Right lobe of liver (tissue), 6 donors: ENCODE measurements around the gene KIF13A. TPM values are rescaled to one million over a fixed set of nuclear protein-coding genes. Genes with fewer than 3 reads are reported as not detected.
"Not testable (repeated sequence)": the region's sequence is repeated elsewhere in the genome, so short reads cannot be mapped to it uniquely, and the experiment has no call there.

Experiments used
- ATAC-seq, 4 donors: fragments of 200-7000 bp; cut with Tn5 transposase; one replicate each; pipeline ENCODE4 v1.9.1; 2020; ENCODE audit warnings: mild to moderate bottlenecking in 4 of 4, moderate library complexity in 4 of 4
- DNase-seq, 3 donors: peaks; one replicate each; pipeline ENCODE4 v3.0.0-alpha.2; 2020
- H3K27ac ChIP-seq, 3 donors: fragments of 200-600 bp; one replicate each; pipeline ENCODE4 v1.8.0; 2022
- H3K27me3 ChIP-seq, 2 donors: fragments of 200-600 bp; one replicate each; pipeline ENCODE4 v1.8.0; 2022
- H3K36me3 ChIP-seq, 4 donors: fragments of 200-600 bp; sonication (generic) in 1 of 4; one replicate each; pipeline versions ENCODE4 v1.5.1 to v1.8.0; 2017 to 2022; ENCODE audit warnings: control low read depth in 1 of 4
- H3K4me1 ChIP-seq, 4 donors: fragments of 200-600 bp; sonication (generic) in 1 of 4; one replicate each; pipeline versions ENCODE4 v1.5.1 to v1.8.0; 2017 to 2022; ENCODE audit warnings: control low read depth in 1 of 4
- H3K4me3 ChIP-seq, 3 donors: fragments of 200-600 bp; one replicate each; pipeline ENCODE4 v1.8.0; 2022
- H3K9me3 ChIP-seq, 4 donors: fragments of 200-600 bp; sonication (generic) in 1 of 4; one replicate each; pipeline versions ENCODE4 v1.5.1 to v1.8.0; 2017 to 2022; ENCODE audit warnings: control low read depth in 1 of 4
- CTCF ChIP-seq, 4 donors: fragments of 200-600 bp in 3 of 4; fragments of 450-650 bp in 1 of 4; IDR thresholded peaks; one replicate each; pipeline versions ENCODE4 v1.5.1 to v1.8.0; 2016 to 2022; ENCODE audit warnings: antibody characterized with exemption in 4 of 4, mild to moderate bottlenecking in 2 of 4
- POLR2A ChIP-seq: fragments of 450-650 bp; IDR thresholded peaks from one replicate; pipeline ENCODE4 v1.6.1; 2017; ENCODE audit warnings: antibody characterized with exemption, mild to moderate bottlenecking
- WGBS: methylation state at CpG from one replicate; pipeline ENCODE4 v1.1.6; 2018; ENCODE audit warnings: low coverage, low lambda C conversion rate; ENCODE audit not compliant: insufficient coverage; ENCODE audit errors: missing lambda C conversion rate; 5-methylcytosine and 5-hydroxymethylcytosine counted together
- intact Hi-C, 2 donors: fragments of 100-400 bp; cut with DNase I; formaldehyde crosslinking; loops; one replicate each; pipeline versions ENCODE4 v1.11.2 to v1.14.1; 2022
- total RNA-seq, 6 experiments: library from RNA; depleted of rRNA in 2 of 6; stranded (reverse); fragments of >200 nt in 2 of 6; fragmentation: NEBNext Ultra II Directional in 3 of 6; extraction: Animal tissue kit (Norgen Biotek cat#: 25700) in 3 of 6; gene quantifications; one replicate each; pipeline versions ENCODE4 v1.1.0 to v1.2.4, GENCODE V29; 2016 to 2023
- donor health status: DM: no; HTN: yes; CAD: no.
- donor health status: DM: no; HTN: no; CAD: no.
- donor health status: DM: no; HTN: no; CAD: no.
- donor health status: DM: no; HTN: yes; CAD: no.
- donor health status: DM: no; HTN: yes; CAD: no.

The KIF13A gene
- total RNA-seq, 6 experiments from 2014 or later = 17.7 to 19.4 (median 18.4) TPM

GRCh38 chr6:17861361-17861760 lies 126.1 kb downstream of the KIF13A start:
- no peak overlapping the region for H3K27ac ChIP-seq
- WGBS = 92% methylated on average over 1 of the region's 1 CpG
- no peaks in the 10 kb centered on the region for H3K27me3 ChIP-seq
- H3K4me3 ChIP-seq = no peak overlapping the region
- intact Hi-C loops = no loop called here
- TF ChIP-seq CTCF (IDR thresholded peaks at IDR 0.05) (no peak), POLR2A (no peak)
- no peak for DNase-seq
- H3K36me3 ChIP-seq = no peaks in the 10 kb centered on the region
- H3K4me1 ChIP-seq = no peaks in the 10 kb centered on the region
- no peak for ATAC-seq
- H3K9me3 ChIP-seq = no peaks in the 10 kb centered on the region

- TF ChIP-seq POLR2A (no peak), CTCF (IDR thresholded peaks at IDR 0.05) (no peak)
- WGBS = 100% methylated on average over 4 of the region's 4 CpGs
- intact Hi-C loops = no loop called here
- ATAC-seq (no peak), DNase-seq (no peak)
- Histone ChIP-seq H3K27me3 (no peaks in the 10 kb centered on the region), H3K36me3 (peaks cover 0 to 9% (median 0%) of the 10 kb centered on the region in 4 donors), H3K9me3 (no peaks in the 10 kb centered on the region), H3K4me3 (no peak overlapping the region), H3K27ac (no peak overlapping the region), H3K4me1 (no peaks in the 10 kb centered on the region)
These were observed 127.6 kb downstream of the KIF13A start for GRCh38 chr6:17859846-17860245.

GRCh38 chr6:17858584-17858983 lies 128.9 kb downstream of the KIF13A start:
- peaks cover 0 to 16% (median 0%) of the 10 kb centered on the region in 4 donors for H3K36me3 ChIP-seq
- DNase-seq (no peak), ATAC-seq (no peak)
- no peaks in the 10 kb centered on the region for H3K27me3 ChIP-seq
- no peaks in the 10 kb centered on the region for H3K9me3 ChIP-seq
- H3K27ac ChIP-seq = no peak overlapping the region
- intact Hi-C loops = no loop called here
- no peak overlapping the region for H3K4me3 ChIP-seq
- no peak for TF ChIP-seq CTCF (IDR thresholded peaks at IDR 0.05)
- no peak for TF ChIP-seq POLR2A
- no peaks in the 10 kb centered on the region for H3K4me1 ChIP-seq

- H3K27me3 ChIP-seq, ATAC-seq, H3K27ac ChIP-seq, H3K4me1 ChIP-seq, H3K9me3 ChIP-seq, intact Hi-C loops, H3K4me3 ChIP-seq, DNase-seq: not testable (repeated sequence)
- 89% methylated on average over 7 of the region's 7 CpGs for WGBS
- peaks cover 0 to 16% (median 0%) of the 10 kb centered on the region in 4 donors for H3K36me3 ChIP-seq
These were observed 130.2 kb downstream of the KIF13A start for GRCh38 chr6:17857188-17857587.

GRCh38 chr6:17856306-17856705 lies 131.1 kb downstream of the KIF13A start:
- Histone ChIP-seq H3K27me3 (no peaks in the 10 kb centered on the region), H3K4me3 (no peak overlapping the region), H3K9me3 (no peaks in the 10 kb centered on the region), H3K4me1 (no peaks in the 10 kb centered on the region), H3K36me3 (peaks cover 0 to 16% (median 0%) of the 10 kb centered on the region in 4 donors), H3K27ac (no peak overlapping the region)
- intact Hi-C loops = no loop called here
- WGBS = 79% methylated on average over 3 of the region's 3 CpGs
- DNase-seq (no peak), ATAC-seq (no peak)
- TF ChIP-seq POLR2A (no peak), CTCF (IDR thresholded peaks at IDR 0.05) (no peak)
